Smooth muscle cell of the brain vasculature (primary cell): ENCODE measurements around the gene NR2F1.
A peak's percentile ranks its signal among the peaks of the same experiment; 100 is the strongest.

Experiments used
- DNase-seq: peaks from one replicate; pipeline ENCODE4 v3.0.0-alpha.2; 2012; ENCODE audit warnings: low read depth, low spot score

The NR2F1 gene

DNA sequence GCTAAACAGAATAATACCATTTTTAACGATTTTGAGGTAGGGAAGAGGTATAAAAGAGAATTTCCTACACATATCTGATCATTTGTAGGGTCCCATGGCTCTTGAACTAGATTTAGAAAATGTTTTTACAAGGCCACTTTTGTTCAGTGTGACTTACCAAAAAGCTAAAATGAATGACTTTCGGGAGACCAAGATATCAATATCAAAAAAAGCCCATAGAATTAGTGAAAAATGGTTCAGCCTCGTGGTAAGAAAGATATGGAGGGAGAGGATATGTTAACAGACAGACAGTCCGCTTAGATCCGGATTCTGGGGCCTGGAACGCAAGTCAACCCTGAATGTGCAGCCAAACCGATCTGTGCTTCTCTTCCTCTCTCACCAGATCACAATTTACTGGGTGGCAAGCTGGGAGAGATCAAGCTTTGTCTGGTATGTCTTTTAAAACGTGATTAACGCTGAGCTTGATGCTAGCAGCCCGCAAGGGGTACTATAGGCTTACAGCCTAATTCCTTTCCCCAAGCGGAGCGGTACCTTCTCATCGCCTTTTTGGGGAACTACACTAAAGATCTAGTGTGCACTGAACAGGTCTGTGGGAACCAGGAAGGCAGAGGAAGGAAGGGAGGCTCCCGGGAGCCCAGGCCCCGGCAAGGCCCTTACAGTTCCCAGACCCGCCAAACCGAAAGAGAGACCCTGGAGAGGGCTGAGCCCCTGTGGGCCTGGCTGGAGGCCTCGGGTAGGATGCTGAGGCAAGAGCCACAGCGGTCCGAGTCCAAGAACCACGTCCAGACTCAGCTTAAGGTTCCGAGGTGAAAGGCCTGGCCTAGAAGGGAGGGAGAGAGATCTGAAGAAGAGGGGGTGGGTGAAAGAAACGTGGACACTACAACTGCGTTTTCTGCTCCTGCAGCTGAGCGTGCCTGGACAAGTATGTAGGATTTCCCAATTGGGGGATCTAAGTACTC lies 4.9 kb upstream of the NR2F1 start:
- DNase-seq, result peak; percentile 58

DNA sequence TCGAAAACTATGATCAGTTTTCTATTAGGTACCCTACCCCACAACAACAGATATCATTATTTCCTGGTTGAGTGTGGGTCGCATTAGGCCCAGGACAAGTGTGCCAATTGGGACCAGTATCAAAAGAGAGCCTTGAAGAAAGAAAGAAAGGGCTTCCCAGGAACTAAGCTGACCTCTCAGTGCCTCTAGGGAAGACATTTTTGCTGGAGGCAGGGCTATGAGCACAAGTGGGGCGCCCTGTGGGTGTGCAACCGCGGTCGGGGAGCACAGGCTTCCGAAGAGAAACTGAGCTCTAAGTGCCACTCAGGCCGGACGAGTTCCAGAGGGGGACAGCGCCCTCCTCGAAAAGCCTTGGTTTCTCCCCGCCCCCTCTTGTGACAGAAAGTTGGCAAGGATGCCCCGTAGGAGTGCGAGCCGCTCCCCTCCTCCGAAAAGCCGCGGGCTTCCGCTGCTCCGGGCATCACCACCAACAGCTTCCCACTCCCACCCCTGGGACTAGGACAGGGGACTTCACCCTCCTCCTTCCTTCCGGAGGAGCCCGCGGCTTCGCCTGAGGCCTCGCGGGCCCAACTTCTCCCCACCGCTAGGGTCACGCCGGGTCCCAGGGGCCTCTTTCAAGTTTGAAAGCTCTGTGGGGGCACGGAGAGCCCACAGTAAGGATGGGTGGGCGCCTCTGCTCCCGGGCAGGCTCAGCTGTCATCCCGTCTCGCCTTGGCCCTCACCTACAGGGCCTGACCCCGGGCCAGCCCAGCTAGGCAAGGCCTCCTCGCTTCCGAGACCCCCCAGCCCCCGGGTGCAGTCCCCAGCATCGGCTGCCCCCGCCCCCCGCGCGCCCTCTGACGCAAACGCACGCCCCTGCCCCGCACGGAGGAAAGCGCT lies 4.0 kb upstream of the NR2F1 start:
- peak; percentile 66 for DNase-seq

DNA sequence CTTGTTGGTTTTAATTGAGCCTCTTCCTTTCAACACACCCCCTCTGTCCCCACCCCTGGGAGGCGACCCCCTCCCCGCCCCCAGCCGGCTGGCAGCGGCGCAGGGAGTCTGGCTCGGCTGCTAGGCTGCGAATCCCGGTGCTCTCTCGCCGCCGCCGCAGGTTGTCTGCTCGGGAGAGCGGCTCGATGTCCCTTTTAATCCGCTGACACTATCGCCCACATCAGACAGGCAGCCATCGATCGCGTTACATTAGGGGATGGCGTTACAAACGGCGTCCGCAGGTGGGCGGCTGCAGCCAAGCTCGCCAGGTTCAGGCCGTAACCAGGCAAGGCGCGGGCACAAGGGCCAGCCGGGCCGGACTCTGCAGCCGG lies 3.3 kb upstream of the NR2F1 start:
- peak; percentile 36 for DNase-seq

DNA sequence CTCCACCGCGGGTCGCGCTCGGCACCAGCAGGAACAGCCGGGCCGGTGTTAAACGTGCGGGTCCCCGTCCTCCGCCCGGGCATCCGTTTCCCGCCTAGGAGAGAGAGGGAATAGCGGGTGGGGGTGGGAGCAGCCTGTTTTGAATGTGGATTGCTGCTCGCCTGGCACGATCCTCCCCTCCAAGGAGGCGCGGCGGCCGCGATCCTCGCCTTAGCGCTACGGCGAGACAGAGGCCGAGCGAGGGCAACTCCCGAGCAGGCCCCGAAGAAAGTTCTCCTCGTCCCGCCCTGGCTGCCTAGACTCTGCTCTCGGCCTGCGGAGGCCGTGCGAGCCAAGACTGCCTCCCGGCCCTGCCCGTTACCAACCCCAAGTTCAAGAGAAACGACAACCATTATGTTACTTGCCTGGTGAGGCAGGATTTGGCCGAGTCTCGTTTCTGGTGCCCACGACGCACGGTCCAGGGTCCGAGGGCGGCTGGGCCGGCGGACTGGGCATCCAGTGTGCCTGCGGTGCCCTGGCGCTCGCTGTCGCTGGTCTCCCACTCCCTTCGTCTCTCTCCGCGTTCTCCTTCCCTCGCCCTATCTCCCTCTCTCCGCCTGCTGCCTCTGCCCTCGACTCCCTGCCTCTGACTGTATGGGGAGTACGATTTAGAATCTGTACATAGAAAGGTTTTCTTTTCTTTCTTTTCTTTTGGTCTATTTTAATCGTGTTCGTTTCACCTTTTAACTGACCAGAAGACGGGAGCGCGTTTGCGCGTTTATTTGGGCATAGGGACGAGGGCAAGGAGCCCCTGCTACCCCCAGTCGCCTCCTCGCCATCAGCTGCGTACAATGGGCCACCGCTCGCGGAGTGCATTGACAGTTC lies 2.7 kb upstream of the NR2F1 start:
- DNase-seq, result peak; percentile 13

DNA sequence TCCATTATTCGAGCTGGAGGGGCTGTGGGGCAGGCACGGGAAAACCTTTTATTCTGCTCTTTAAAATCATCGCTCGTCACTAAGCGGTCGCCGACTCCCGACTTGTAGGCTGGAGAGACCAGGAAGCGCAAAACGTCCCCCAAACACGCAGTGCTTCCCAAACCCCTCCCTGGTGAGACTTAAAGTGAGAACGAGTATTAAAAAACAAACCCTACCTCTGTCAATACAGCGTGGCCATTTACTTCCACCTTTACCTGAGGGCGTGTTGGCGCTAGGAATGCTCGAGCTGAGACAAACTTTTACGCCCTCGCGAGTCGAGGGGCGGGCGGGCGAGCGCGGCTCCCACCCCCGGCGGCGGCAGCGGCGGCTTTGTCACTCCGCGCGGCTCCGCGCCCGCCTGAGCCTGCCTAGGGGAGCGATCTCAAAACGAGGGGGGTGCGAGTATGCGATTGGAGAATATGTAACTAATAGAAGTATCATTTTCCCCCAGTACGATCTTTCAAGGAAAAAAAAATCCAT lies 2.0 kb upstream of the NR2F1 start, which contains the start of gene NR2F1-AS1:
Gene NR2F1-AS1, minus strand, starts transcription at position 293 of the 519 bp plus-strand sequence.
- DNase-seq, result no peak

DNA sequence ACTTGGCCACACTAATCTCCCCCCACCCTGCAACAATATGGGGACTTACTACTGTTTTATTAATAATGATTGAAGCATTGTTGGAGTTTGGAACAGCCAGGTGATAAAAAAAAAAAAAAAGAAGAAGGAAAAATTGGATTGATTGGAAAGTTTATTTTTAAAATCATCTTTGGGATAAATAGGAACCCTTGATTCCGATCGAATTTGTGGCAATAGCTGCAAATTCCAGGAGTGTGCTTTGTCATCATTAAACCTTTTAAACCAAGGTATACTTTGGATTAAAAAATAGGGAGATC lies 907 bp upstream of the NR2F1 start:
- DNase-seq, result no peak

DNA sequence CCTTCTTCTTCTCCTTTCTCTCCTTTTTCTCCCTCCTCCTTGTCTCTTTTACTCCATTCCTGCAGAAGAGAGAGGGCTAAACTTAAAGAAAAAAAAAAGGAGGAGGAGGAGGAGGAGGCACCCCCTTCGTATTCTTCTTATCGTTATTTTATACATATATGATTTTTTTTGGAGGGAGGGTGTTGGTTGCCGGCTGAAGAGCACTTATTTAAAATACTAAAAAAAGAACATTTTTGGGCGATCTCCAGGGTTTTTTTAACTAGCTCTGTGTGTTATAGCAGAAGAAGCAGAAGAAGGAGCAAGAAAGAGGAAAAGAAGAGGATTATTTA lies 381 bp downstream of the NR2F1 start:
- no peak for DNase-seq

DNA sequence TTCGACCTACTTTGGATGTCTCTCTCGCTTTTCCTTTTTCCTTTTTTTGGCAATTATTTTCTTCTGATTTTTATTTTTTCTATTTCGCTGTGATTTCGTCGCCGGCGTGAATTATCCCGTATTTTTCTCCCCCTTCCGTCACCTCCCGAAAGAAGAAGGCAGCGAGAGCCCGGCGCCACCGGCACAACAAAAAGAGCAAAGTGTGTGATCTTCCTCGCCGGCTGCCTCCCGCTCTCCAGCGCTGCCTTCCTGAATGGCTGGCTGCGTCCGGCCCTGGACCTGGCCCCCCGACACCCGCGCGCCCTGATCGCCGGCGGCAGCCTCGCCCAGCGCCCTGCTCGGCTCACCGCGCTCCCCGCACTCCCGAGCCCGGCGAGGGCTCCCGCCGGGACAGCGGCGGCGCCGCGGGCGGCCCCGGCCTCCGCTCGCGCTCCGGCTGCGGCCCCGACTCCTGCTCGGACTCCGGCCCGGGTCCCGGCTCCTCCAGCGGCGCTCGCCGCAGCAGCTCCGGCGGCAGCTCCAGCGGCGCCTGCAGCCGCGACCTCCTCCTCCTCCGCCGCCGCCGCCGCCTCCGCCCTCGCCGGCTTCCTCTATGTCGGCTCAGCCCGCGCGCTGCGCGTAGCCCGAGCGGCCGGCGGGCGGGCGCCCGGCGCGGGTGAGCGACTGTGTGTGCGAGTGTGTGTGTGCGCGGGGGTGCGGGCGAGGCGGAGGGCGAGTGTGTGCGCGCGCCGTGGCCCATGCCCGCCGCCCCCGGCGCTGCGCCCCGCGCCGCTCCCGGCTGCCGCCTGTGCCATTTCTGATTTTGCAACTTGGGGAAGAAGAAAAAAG lies 960 bp downstream of the NR2F1 start:
- no peak for DNase-seq

DNA sequence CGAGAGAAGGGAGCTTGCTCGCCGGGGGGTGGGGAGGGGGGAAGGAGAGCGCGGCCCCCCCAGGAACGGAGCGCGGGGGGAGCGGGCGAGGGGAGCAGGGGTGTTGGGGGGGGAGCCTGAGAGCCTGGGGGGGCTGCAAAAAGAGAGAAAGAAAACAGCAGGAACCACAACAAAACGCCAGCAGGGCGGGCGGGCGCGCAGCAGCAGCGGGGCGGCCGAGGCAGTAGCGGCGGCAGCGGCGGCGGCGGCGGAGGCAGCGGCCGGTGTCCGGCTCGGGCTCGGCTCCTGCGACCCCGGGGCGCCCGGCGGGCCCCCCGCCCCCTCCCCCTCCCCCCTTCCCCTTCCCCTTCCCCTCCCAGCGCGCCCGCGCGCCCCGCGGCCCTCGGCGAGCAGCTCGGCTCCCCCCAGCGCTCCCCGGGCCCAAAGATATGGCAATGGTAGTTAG lies 1.6 kb downstream of the NR2F1 start:
- no peak for DNase-seq

DNA sequence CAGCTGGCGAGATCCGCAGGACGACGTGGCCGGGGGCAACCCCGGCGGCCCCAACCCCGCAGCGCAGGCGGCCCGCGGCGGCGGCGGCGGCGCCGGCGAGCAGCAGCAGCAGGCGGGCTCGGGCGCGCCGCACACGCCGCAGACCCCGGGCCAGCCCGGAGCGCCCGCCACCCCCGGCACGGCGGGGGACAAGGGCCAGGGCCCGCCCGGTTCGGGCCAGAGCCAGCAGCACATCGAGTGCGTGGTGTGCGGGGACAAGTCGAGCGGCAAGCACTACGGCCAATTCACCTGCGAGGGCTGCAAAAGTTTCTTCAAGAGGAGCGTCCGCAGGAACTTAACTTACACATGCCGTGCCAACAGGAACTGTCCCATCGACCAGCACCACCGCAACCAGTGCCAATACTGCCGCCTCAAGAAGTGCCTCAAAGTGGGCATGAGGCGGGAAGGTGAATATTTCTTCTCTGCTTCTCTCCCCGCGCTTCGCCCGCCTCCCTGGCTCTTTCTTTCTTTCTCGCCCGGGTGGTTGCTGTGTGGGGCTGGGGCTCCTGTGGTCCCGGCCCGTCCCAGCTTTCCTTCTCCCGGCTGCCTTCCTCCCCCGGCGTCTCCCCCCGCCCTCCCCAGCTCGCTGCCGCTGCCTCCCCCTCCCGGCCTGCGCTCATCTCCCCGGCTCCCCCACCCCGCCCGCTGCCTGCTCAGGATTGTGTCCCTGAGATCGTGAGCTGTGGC lies 2.2 kb downstream of the NR2F1 start:
- no peak for DNase-seq

DNA sequence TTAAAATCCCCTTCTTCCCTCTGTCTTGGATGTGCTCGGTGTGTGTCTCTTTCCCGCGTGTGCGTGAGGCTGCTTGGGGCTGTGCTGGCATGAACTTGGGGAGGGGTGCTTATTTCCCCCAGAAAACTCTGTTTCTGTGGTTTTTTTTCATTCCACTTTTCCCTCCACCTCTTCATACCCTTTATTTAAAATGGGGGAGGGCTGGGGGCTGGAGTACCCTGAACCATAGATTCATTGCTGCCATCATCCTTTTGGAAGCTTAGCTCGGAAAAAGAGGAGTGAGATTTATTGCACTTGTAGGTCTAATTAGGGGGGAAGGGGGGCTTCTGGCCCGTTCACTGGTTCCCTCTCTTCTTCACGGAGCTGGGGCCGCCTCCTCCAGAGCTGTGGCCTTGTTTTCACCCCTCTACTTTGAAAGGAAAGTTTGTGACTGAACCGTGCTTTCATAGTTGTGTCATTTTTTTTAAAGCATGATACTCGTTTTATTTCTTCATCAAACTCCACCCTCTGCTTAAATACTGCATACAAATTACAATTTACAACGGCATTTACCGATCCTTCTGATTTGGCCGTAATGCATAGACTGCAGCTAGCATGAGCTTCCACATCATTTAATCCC lies 2.9 kb downstream of the NR2F1 start:
- no peak for DNase-seq

DNA sequence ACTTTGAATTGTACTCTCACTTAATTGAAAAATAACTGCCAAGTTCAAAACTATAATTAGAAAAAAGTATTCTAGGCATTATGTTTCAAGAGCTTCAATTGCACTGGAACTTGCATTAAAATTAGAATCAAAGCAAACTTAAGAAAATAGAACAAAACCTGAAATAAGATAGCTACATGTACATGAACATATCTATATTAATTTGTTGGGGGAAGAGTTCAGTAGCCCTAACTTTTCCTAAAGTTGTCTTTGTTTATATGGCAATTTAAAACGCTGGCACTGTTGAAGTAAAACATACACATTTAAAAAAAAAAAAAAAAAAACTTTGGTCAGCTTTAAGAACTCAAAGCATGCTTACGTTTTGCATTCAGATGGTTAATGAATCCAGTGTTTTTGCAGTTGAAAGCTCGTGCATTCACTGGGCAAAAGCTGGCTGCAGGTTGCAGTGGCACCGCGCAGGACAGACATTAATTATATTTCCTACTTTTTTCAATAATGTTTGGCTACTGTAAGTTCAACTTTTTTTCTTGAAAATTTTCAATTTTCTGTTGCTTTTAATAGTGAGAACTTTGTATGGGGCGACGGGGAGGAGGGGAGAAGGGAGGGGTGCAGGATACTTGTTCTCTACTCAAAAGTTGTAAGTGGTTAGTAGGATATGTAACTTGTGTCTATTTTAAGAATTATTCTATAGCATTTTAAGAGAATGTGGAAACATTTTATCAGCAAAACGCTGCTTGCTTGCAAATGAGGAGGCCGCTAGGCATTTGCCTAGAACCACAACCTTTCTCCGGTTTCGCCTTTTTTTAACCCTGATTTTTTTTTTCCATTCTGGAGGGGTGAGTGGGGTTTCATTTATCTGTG lies 3.9 kb downstream of the NR2F1 start:
- DNase-seq, result no peak

DNA sequence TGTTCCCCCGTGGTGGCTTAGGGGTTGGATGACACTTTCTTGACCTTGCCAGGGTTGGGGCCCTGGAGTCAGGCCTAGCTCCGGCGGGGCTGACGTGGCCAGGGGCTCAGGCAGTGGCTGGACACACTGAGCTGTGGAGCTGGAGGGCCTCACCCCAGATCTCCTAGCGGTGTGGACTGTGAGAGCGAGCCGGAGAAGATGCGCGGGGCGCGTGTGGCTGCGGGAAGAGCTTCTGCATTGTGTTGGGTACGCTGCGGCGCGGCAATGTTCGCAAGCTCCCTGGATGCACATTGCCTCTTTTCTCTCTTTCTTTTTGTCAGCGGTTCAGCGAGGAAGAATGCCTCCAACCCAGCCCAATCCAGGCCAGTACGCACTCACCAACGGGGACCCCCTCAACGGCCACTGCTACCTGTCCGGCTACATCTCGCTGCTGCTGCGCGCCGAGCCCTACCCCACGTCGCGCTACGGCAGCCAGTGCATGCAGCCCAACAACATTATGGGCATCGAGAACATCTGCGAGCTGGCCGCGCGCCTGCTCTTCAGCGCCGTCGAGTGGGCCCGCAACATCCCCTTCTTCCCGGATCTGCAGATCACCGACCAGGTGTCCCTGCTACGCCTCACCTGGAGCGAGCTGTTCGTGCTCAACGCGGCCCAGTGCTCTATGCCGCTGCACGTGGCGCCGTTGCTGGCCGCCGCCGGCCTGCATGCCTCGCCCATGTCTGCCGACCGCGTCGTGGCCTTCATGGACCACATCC lies 4.8 kb downstream of the NR2F1 start:
- DNase-seq, result no peak

DNA sequence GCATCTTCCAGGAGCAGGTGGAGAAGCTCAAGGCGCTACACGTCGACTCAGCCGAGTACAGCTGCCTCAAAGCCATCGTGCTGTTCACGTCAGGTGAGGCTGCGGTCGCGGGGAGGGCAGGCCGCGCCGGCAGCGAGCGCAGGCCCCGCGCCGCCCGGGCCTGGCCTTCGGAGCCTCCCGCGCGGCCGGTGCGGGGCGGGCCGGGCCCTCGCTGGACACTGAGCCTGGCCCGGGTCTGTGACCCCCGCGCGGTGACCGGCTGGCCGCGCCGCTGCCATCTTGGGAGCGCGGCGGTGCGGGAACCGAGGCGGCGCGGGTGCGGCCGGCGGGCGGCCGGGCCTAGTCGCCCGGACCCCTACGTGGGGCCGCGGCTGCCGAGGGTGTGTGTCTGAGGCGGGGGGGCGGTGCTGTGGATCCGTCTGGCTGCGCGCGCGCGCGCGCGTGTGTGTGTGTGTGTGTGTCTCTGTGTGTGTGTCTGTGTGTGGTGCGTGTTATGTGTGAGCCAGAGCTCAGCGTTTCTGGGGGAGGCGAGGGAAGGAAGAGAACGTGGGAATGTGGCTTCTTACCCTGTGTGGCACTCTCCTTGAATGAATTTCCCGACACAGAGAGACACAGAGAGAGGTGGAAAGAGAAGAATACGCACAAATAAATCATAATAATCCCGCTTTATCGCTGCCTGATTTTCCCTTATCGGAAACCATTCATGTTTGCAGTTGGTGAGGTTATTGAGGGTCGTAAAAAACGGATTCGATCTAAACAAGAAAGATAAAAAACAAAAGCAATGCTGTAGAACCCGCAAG lies 5.5 kb downstream of the NR2F1 start:
- DNase-seq, result no peak

DNA sequence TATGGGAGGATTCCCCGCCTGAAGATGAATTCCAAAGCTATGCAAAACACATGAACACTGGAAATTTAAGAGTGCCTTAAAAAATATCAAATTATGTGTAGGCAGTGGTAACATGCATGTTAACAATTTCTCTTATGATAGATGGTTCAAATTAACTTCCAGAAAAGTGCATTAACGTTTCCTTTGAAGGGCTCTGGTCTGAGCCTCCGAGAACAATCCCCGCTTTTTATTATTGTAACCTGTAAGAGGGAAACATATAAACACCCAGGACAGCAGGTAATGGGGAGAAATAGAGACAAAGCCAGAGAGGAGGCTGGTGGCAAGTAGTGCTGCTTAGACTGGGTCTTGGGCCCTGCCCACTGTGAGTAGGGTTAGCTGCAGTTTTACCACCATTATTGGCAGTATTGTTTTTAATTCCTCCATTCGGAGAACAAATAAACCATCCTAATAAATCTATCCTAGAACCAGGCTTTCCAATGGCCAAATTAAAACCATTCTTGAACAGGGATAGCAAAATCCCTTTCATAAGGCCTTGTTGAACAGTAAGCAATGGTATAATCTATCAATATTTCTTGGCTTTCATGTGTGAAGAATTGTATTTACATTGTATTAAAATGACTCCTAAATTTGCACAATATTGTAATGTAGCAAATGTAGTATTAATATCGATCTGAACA lies 6.3 kb downstream of the NR2F1 start:
- DNase-seq, result no peak

DNA sequence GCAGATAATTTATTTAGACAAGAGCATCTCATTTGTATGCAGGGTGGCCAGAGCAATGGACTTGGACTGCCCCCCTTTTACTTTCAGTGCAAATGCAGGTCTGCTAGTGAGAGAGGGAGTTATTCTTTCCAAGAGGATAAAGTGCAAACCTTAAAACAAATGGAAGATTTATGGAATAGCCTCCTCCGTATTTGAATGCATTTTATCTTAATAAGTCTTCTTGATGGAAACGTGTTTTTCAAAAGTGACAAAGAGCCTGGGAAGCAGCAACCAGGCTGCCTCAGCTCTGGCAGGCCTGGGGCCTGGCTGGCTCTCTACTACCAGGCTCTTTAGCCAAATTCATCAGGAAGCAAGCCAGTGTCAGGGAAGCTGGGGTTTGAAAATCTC lies 6.8 kb downstream of the NR2F1 start:
- DNase-seq, result no peak

DNA sequence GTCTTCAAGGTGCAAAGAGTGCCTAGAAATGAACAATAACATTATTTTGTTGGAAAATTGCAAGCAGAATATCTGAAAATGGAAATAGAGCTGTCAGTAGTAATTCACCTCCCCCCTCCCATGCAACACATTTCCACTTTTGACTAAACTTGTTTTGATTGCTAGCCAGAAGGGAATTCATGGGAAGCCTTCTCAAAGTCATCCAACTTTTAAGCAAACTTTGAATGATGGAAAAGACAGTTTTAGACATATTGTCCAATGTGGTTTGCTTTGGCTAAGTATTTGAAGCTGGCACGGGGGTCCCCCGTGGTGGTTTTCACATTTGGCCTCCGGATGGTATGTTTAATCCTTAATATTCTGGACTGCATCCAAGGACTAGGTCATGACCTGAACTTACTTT lies 7.5 kb downstream of the NR2F1 start:
- no peak for DNase-seq
